Smooth muscle cell (in vitro differentiated cells): ENCODE results near the gene CES1. TPM values are rescaled to one million over a fixed set of nuclear protein-coding genes. Genes with fewer than 3 reads are reported as not detected.
"Not testable (repeated sequence)": the region's sequence is repeated elsewhere in the genome, so short reads cannot be mapped to it uniquely, and the experiment has no call there.

ENCODE experiments used
- DNase-seq: peaks from one replicate; lab custom pipeline; 2025; ENCODE audit not compliant: unreplicated experiment; lab: John Stamatoyannopoulos, UW
- H2AFZ ChIP-seq: fragments of 200-600 bp; sonication (generic); 2 replicates; pipeline ENCODE4 v1.6.0; 2016; ENCODE audit warnings: antibody characterized with exemption, low read depth, mild to moderate bottlenecking
- H3F3A ChIP-seq: fragments of 200-600 bp; sonication (generic); 2 replicates; pipeline ENCODE4 v1.6.0; 2017; ENCODE audit warnings: antibody characterized with exemption, low read depth
- H3K27ac ChIP-seq: fragments of 200-600 bp; sonication (generic); 2 replicates; pipeline ENCODE4 v1.5.1; 2016; ENCODE audit warnings: low read depth, mild to moderate bottlenecking
- H3K27me3 ChIP-seq: fragments of 200-600 bp; sonication (generic); 2 replicates; pipeline ENCODE4 v1.6.1; 2016; ENCODE audit warnings: low read depth, mild to moderate bottlenecking
- H3K36me3 ChIP-seq: fragments of 200-600 bp; sonication (generic); 2 replicates; pipeline ENCODE4 v1.5.1; 2016; ENCODE audit warnings: low read depth
- H3K4me1 ChIP-seq: fragments of 200-600 bp; sonication (generic); 2 replicates; pipeline ENCODE4 v1.5.1; 2016; ENCODE audit warnings: low read depth
- H3K4me2 ChIP-seq: fragments of 200-600 bp; sonication (generic); 2 replicates; pipeline ENCODE4 v1.6.0; 2016; ENCODE audit warnings: mild to moderate bottlenecking
- H3K4me3 ChIP-seq: fragments of 200-600 bp; sonication (generic); 2 replicates; pipeline ENCODE4 v1.5.1; 2016; ENCODE audit warnings: mild to moderate bottlenecking
- H3K79me2 ChIP-seq: fragments of 200-600 bp; sonication (generic); 2 replicates; pipeline ENCODE4 v1.6.0; 2016; ENCODE audit warnings: low read depth, mild to moderate bottlenecking
- H3K9ac ChIP-seq: fragments of 200-600 bp; sonication (generic); 2 replicates; pipeline ENCODE4 v1.6.0; 2016; ENCODE audit warnings: low read depth
- H3K9me3 ChIP-seq: fragments of 200-600 bp; sonication (generic); replicated peaks from 2 replicates; pipeline ENCODE4 v1.5.1; 2016; ENCODE audit warnings: low read depth
- H4K20me1 ChIP-seq: fragments of 200-600 bp; sonication (generic); 2 replicates; pipeline ENCODE4 v1.6.0; 2016; ENCODE audit warnings: low read depth
- WGBS: methylation state at CpG from one replicate; pipeline ENCODE4 v1.1.7; 2016; ENCODE audit warnings: low lambda C conversion rate; 5-methylcytosine and 5-hydroxymethylcytosine counted together
- polyA plus RNA-seq: library from polyadenylated mRNA; unstranded; fragments of >200 nt; fragmentation: Nextera tagmentation; extraction: Ambion mirVana; gene quantifications from 2 replicates; pipeline ENCODE4 v1.2.1, GENCODE V29; 2016
- total RNA-seq: library from RNA; depleted of rRNA; stranded (reverse); fragments of >200 nt; gene quantifications from 2 replicates; pipeline ENCODE4 v1.2.3, GENCODE V29; 2014
- TF ChIP-seq, protein P1 (sequence below): fragments of 200-600 bp; sonication (generic); IDR thresholded peaks from 2 replicates; pipeline ENCODE4 v1.5.1; 2017; ENCODE audit warnings: borderline replicate concordance, mild to moderate bottlenecking, antibody characterized with exemption; ENCODE audit not compliant: insufficient read depth, poor library complexity, severe bottlenecking

The CES1 gene
- total and polyA plus RNA-seq, 2 experiments from 2014 or later, result 0.74 TPM; not detected in 1

DNA sequence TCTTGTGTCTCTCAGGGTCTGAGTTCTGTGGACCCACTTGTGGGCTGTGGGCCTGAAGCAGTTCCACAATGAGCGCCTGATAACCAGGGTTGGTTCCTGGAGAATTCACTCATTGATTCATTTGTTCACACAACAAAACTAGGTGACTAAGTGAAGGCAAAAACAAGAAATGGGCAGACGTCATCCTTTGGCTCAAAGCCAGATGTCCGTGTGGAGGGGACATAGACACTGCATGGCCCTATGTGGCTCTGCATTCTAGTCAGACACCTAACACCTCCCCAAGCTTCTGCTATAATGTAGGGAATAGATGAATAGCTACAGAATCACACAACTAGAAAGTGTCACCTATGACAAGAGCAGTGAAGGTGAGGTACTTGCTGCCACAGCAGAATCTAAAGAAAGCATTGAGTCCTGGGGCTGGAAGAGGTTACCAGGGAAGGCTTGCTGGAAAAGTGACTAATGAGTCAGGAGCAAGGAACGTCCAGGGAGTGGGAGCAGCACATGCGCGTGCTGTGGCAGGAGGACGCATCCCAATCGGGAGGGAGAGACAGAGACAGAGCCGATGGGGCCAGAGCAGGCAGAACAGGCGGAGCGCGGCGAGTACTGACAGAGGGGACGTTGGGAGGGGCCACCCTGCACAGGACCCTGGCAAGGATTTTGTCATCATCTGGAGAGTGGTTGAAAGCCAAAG, 58.9 kb downstream of the CES1 start:
- Histone ChIP-seq H4K20me1 (no peaks in the 10 kb centered on the region), H3K9ac (no peak overlapping the region), H3K9me3 (no peaks in the 10 kb centered on the region), H3K4me1 (no peaks in the 10 kb centered on the region), H3K4me2 (no peak overlapping the region), H3K4me3 (no peak overlapping the region), H3K27ac (no peak overlapping the region), H2AFZ (no peak overlapping the region), H3F3A (no peaks in the 10 kb centered on the region), H3K36me3 (no peaks in the 10 kb centered on the region), H3K79me2 (no peaks in the 10 kb centered on the region), H3K27me3 (no peaks in the 10 kb centered on the region)
- DNase-seq, result no peak
- WGBS, result 67% methylated on average over 14 of the region's 14 CpGs
- TF ChIP-seq, protein P1, sequence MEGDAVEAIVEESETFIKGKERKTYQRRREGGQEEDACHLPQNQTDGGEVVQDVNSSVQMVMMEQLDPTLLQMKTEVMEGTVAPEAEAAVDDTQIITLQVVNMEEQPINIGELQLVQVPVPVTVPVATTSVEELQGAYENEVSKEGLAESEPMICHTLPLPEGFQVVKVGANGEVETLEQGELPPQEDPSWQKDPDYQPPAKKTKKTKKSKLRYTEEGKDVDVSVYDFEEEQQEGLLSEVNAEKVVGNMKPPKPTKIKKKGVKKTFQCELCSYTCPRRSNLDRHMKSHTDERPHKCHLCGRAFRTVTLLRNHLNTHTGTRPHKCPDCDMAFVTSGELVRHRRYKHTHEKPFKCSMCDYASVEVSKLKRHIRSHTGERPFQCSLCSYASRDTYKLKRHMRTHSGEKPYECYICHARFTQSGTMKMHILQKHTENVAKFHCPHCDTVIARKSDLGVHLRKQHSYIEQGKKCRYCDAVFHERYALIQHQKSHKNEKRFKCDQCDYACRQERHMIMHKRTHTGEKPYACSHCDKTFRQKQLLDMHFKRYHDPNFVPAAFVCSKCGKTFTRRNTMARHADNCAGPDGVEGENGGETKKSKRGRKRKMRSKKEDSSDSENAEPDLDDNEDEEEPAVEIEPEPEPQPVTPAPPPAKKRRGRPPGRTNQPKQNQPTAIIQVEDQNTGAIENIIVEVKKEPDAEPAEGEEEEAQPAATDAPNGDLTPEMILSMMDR, result no peak

DNA sequence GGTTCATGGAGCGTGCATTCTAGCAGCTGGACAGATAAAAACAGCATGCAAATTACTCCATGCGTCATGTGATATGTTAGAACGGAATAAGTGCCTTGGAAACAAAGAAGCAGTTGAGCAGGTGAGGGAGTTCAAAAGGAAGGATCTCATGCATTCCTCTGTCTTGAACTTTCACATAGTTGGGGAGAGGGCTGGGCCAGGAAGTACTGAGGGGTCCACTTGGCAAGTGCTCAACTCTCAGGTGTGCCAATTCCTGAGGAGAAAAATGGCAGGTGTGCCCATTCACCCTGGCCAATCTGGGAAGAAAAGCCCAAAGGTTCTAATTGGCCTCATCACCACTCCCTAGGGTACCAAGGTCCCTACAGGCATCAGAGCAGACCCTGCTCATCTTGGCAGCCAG, 67.7 kb downstream of the CES1 start:
- WGBS, result 56% methylated on average over 3 of the region's 3 CpGs

DNA sequence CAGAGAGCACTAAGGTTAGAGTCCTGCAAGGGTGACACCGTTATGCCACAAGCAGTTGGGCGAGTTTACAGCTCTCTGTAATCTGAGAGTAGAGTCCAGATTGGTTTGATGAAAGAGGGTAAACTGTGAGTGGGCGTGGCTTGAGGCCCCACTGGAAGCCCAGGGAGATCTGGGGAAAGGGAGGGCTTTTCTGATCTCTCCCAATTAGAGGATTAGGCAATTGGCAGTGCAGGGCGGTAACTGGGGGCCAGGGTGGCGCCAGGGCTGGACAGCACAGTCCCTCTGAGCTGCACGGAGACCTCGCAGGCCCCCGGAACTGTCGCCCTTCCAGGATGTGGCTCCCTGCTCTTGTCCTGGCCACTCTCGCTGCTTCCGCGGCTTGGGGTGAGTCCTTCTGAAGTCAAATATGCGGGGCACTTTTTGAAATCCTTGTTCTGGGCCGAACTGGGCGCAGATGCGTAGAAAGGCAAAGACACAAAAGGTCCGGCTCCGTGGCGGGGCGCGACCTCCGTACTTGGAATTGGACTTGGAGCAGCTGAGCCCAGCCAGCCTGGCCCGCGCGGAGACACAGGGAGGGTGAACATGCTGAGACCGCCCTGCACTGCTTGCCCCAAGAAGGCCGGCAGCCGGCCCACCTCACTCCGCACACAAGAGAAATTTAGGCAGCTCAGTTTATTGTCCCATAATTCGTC, 72.4 kb downstream of the CES1 start:
- WGBS, result 45% methylated on average over 28 of the region's 30 CpGs
- H2AFZ ChIP-seq, result no peak overlapping the region
- DNase-seq, result no peak
- TF ChIP-seq, protein P1, result no peak
- no peaks in the 10 kb centered on the region for H3F3A ChIP-seq
- no peak overlapping the region for H3K9ac ChIP-seq
- no peaks in the 10 kb centered on the region for H3K79me2 ChIP-seq
- H4K20me1 ChIP-seq, result no peaks in the 10 kb centered on the region
- H3K27ac ChIP-seq, result no peak overlapping the region
- peak overlapping the region; percentile 78 for H3K4me2 ChIP-seq
- H3K4me3 ChIP-seq, result peak overlapping the region; percentile 23
- H3K4me1 ChIP-seq, result no peaks in the 10 kb centered on the region
- H3K36me3 ChIP-seq, result no peaks in the 10 kb centered on the region
- H3K9me3 ChIP-seq, result no peaks in the 10 kb centered on the region
- H3K27me3 ChIP-seq, result no peaks in the 10 kb centered on the region

More for the DNA sequence above, 67.7 kb downstream of the CES1 start:
- Histone ChIP-seq H3F3A (no peaks in the 10 kb centered on the region), H3K9ac (no peak overlapping the region), H3K27me3 (no peaks in the 10 kb centered on the region), H3K36me3 (no peaks in the 10 kb centered on the region), H3K4me2 (no peak overlapping the region), H3K27ac (no peak overlapping the region), H3K9me3 (no peaks in the 10 kb centered on the region), H3K79me2 (no peaks in the 10 kb centered on the region), H4K20me1 (no peaks in the 10 kb centered on the region), H3K4me3 (no peak overlapping the region), H3K4me1 (no peaks in the 10 kb centered on the region), H2AFZ (no peak overlapping the region)
- TF ChIP-seq, protein P1, result no peak
- DNase-seq, result no peak

DNA sequence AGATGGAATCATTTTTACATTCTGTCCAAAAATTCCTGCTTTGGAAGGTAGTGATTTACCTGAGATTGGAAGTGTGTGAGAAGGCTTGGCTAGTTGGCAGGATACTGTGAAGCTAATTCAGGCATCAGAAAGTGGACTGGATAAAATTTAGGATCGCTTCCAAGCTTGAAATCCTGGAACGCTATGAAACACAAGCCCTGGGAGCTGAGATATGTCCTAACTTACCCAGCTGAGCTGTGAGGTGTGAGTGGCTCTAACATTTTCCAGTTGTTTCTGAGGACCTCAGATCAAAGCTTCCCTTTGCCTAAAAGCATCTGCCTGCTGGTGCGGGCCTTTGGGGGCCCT, 73.0 kb downstream of the CES1 start:
- peak overlapping the region; percentile 78 for H3K4me2 ChIP-seq
- not testable (repeated sequence) for H2AFZ ChIP-seq, H3K79me2 ChIP-seq, H3K4me1 ChIP-seq, H4K20me1 ChIP-seq, H3K9me3 ChIP-seq, H3K27me3 ChIP-seq, H3K4me3 ChIP-seq, H3F3A ChIP-seq, H3K27ac ChIP-seq, DNase-seq, H3K36me3 ChIP-seq, H3K9ac ChIP-seq
- 52% methylated on average over 3 of the region's 3 CpGs for WGBS

DNA sequence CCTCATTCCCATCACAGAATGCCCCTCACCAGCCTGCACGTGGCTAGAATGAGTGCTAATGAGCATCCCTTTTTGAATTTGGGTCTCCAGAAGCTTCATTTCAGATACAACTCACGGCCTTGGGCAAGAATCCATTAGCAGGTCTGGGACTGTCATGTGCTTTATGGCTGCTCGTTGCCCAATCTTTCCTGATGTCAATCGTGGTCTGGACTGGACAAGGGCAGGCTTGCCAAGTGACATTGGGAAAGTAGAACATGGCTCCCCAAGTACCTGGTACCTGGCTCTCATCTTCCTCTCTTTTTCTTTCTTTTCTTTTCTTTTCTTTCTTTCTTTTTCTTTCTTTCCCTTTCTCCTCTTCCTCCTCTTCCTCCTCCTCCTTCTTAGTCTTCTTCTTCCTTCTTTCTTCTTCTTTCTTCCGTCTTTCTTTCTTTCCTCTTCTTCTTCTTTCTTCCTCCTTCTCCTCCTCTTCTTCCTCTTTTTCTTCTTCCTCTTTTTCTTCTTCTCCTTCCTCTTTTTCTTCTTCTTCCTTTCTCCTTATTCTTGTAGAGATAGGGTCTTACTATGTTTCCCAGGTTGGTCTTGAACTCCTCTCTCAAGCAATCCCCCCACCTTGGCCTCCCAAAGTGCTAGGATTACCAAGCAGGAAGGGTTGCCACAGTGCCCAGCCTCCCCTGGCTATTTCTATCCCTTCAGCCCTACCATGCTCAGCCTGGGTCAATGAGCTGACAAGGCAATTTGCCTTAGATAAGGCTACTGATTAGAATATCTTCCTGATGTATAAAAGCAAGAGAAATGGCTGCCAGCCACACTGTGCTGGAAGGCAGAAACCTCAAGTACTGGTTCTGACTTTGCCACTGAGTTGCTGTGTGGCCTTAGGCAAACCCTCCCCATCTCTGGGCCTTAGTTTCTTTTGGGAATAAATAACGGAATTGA, 75.0 kb downstream of the CES1 start:
- H3K4me1 ChIP-seq, H3K36me3 ChIP-seq, H3F3A ChIP-seq, H3K4me2 ChIP-seq, H3K79me2 ChIP-seq, H3K27ac ChIP-seq, H4K20me1 ChIP-seq, H3K9me3 ChIP-seq, H3K27me3 ChIP-seq, DNase-seq, H3K4me3 ChIP-seq, H2AFZ ChIP-seq, H3K9ac ChIP-seq: not testable (repeated sequence)
- 74% methylated on average over 6 of the region's 6 CpGs for WGBS
